NCI-H1694 (cell line): ENCODE measurements around the gene C1QTNF9.
"Not testable (repeated sequence)": the region's sequence is repeated elsewhere in the genome, so short reads cannot be mapped to it uniquely, and the experiment has no call there.

Source experiments
- DNase-seq: peaks from one replicate; lab custom pipeline; 2025; lab: John Stamatoyannopoulos, UW

Gene C1QTNF9

GRCh38 chr13:24309300-24309699, at the start of gene C1QTNF9:
Gene C1QTNF9, plus strand, starts transcription at chr13:24309580. Its CDS starts 6,424 bp downstream, at chr13:24316004.
- DNase-seq = not testable (repeated sequence)

GRCh38 chr13:24261566-24261965, 47.8 kb upstream of the C1QTNF9 start:
- no peak for DNase-seq

- DNase-seq = no peak
Observed at GRCh38 chr13:24263632-24264031, 45.7 kb upstream of the C1QTNF9 start.

- DNase-seq = no peak
Observed at GRCh38 chr13:24264976-24265375, 44.4 kb upstream of the C1QTNF9 start.

GRCh38 chr13:24265453-24265852, 43.9 kb upstream of the C1QTNF9 start:
- DNase-seq = no peak

GRCh38 chr13:24267274-24267673, 42.1 kb upstream of the C1QTNF9 start:
- no peak for DNase-seq

- DNase-seq = no peak
Observed at GRCh38 chr13:24267801-24268200, 41.6 kb upstream of the C1QTNF9 start.

GRCh38 chr13:24269821-24270220, 39.6 kb upstream of the C1QTNF9 start:
- DNase-seq = no peak

GRCh38 chr13:24270639-24271141, 38.7 kb upstream of the C1QTNF9 start:
- no peak for DNase-seq

- no peak for DNase-seq
Observed at GRCh38 chr13:24271231-24271600, 38.2 kb upstream of the C1QTNF9 start.

GRCh38 chr13:24271601-24272451, 37.6 kb upstream of the C1QTNF9 start:
- DNase-seq = no peak

GRCh38 chr13:24272452-24273161, 36.8 kb upstream of the C1QTNF9 start:
- DNase-seq = no peak

- no peak for DNase-seq
Observed at GRCh38 chr13:24273926-24274325, 35.5 kb upstream of the C1QTNF9 start.

GRCh38 chr13:24274452-24275021, 34.8 kb upstream of the C1QTNF9 start:
- DNase-seq = no peak

GRCh38 chr13:24275041-24275440, 34.3 kb upstream of the C1QTNF9 start:
- DNase-seq = no peak

- DNase-seq = no peak
Observed at GRCh38 chr13:24276306-24276705, 33.1 kb upstream of the C1QTNF9 start.

GRCh38 chr13:24276861-24277260, 32.5 kb upstream of the C1QTNF9 start:
- DNase-seq = no peak

GRCh38 chr13:24277761-24278160, 31.6 kb upstream of the C1QTNF9 start:
- DNase-seq = no peak

GRCh38 chr13:24279327-24280110, 29.9 kb upstream of the C1QTNF9 start:
- no peak for DNase-seq

- no peak for DNase-seq
Observed at GRCh38 chr13:24280720-24281119, 28.7 kb upstream of the C1QTNF9 start.

GRCh38 chr13:24281188-24282008, 28.0 kb upstream of the C1QTNF9 start:
- no peak for DNase-seq
